DMS53 treated with DMSO at 0.1 percent for 48 hours (cell line): ENCODE data around the gene UBQLN2.
A peak's percentile ranks its signal among the peaks of the same experiment; 100 is the strongest.
"Not testable (repeated sequence)": the region's sequence is repeated elsewhere in the genome, so short reads cannot be mapped to it uniquely, and the experiment has no call there.

Source experiments
- DNase-seq: peaks from one replicate; lab custom pipeline; 2025; ENCODE audit not compliant: unreplicated experiment; lab: John Stamatoyannopoulos, UW

The UBQLN2 gene

DNA sequence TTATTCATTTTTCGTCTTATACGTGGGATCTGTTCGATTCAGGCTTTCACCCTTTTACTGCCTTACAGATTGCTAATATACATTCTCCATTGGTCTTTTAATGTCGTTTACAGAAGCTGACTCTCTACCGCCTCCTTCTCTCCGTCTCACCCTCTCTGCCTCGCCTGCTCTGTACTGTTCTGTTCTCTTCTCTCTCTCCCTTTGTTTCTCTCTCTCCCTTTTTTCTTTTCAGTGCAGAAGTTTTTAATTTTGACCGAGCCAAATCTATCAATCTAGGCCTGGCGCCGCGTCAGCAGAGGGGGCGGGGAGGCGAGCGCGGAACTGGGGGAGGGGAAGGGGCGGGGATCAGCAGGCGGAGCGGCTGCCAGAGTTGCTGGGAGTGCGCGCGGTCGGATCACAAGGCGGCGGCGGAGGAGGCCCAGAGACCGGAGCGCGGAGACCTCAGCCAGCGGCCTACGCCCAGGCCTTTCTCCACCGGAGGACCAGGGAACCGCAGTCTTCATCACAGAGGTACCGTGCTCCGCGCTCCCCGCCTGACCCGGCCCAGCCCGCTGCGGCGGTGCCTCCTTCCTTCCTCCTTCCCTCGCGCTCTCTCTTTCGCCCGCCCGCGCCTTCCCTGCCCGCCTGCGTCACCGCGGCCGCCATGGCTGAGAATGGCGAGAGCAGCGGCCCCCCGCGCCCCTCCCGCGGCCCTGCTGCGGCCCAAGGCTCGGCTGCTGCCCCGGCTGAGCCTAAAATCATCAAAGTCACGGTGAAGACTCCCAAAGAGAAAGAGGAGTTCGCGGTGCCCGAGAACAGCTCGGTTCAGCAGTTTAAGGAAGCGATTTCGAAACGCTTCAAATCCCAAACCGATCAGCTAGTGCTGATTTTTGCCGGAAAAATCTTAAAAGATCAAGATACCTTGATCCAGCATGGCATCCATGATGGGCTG lies at the start of gene UBQLN2:
Gene UBQLN2 (plus strand): TSS at position 397 of the 931 bp plus-strand sequence. CDS start 247 bp downstream, at position 644.
- DNase-seq: peak; percentile 54

DNA sequence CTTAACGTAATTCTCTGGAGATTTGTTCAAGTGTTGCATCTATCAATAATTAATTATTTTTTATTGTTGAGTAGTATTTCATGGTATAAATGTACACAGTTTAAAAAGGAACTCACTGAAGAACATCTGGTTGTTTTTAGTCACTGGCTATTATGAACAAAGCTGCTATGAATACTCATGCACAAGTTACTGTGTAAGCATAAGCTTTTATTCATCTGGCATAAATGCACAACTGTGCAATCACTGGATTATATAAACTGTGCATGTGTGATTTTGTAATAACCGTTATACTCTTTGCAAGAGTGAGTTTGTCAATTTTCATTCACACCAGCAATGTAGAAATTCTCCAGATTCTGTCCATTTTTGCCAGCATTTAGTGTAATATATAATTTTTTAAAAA lies 43.8 kb upstream of the UBQLN2 start:
- no peak for DNase-seq

GRCh38 chrX:56529482-56530007 lies 33.9 kb upstream of the UBQLN2 start:
- not testable (repeated sequence) for DNase-seq

DNA sequence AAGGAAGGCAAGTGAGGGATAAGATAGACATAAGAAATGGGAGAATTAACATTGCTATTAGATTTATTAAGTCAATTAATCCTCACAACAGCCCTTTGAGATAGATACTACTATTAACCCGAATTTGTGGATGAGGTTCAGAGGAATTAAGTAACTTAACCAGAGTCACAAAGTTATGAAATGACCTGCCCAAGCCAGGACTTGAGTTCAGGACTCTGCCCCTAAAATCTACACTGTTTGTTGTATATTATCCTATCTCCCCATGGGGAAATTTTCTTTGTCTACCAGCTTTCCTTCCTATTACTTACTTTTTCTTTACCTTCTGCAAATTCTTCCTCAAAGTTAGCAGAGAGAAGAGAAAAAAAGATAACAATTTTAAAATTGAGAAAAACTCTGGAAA lies 33.4 kb upstream of the UBQLN2 start:
- no peak for DNase-seq

DNA sequence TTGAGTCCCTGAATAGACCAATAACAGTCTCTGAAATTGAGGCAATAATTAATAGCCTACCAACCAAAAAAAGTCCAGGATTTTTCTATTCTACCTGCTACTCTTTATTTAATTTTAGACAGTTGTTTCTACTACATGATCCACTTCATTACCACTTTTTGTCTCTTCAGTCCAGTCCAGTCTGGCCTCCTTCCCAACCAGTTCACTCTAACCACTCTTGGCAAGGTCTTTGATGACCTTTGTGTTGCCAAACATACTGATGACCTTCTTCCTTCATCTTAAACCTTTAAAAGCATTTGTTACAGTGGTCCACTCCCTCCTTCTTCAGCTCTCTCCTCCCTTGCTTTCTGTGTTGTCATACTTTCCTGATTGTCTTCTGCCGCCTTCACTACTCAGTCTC lies 12.8 kb upstream of the UBQLN2 start:
- no peak for DNase-seq

DNA sequence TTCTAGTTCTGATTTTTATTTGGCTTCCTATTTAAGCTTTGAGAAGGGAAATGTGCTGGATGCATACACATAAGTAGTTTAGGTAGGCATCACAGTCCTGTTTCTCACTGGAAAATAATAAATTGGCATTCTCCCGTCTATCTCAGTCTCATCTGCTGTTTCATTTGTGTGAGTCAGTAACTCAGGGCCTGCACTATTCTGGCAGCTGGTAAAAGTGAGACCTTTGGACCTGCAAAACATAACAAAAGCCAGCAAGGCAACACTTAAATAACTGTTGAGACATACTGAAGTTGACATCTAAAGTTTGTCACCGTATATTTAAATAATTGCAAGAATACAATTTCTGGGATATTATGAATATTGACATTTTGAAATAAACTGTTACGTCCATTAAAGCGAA lies 8.6 kb upstream of the UBQLN2 start:
- DNase-seq: no peak

GRCh38 chrX:56557376-56557929 lies 6.0 kb upstream of the UBQLN2 start:
- DNase-seq: no peak

GRCh38 chrX:56564164-56564885 lies 898 bp downstream of the UBQLN2 start:
- no peak for DNase-seq

GRCh38 chrX:56564921-56565840 lies 1.8 kb downstream of the UBQLN2 start:
- no peak for DNase-seq

GRCh38 chrX:56569378-56570057 lies 6.1 kb downstream of the UBQLN2 start:
- no peak for DNase-seq

- DNase-seq: no peak
Measured at GRCh38 chrX:56572975-56573374, 9.5 kb downstream of the UBQLN2 start.

DNA sequence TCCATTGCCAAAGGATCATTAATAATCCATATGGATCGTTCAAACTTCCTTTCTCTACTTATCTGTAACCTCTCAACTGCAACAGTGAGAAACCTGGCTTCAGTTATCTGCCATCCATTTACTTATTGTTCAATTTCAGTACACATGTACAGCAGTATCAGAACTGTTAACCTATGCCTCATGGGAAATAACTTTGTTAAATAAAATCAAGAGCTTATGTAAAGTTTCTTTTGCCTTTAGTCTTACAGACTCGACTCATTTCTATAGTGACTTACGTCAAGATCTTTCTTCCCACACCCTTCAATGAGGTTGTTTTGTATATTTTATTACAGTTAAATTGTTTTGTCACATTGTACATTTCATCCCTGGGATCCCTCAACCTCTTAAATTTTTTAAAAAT lies 11.4 kb downstream of the UBQLN2 start:
- DNase-seq: no peak

GRCh38 chrX:56576721-56577120 lies 13.3 kb downstream of the UBQLN2 start:
- DNase-seq: no peak

DNA sequence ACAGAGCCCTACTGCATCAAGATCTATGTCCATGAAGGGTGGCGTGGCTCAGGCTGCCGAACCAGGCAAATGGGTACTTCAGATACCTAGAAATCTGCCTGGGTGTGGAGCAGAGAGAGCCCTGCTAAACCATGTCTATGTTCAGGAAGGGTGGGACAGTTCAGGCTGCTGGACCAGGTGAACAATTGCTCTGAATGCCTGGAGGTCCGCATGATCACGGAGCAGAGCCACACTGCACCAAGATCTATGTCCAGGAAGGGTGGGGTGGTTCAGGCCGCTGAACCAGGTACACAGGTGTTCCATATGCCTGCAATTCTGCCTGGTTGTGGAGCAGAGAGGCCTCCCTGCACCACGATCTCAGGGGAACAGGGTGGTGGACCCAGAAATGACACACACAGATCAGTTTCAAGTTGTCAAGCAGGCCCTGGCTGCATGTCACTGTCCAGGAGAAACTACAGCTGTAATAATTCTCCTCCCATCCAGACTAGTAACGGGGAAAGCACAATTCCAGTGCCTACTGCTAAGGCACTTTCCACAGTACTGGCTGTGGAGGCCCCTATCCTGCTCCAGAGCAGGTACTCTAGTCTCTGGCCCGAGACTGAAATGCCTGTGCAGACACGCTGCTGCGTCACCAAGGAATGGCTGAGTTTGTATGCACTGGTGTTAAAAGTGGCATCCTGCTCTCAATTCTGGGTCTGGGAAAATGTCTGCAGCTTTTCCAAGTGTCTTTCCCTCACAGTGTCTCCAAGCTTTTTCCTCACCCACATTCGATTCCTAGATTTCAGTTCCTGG lies 25.2 kb downstream of the UBQLN2 start:
- DNase-seq: no peak

DNA sequence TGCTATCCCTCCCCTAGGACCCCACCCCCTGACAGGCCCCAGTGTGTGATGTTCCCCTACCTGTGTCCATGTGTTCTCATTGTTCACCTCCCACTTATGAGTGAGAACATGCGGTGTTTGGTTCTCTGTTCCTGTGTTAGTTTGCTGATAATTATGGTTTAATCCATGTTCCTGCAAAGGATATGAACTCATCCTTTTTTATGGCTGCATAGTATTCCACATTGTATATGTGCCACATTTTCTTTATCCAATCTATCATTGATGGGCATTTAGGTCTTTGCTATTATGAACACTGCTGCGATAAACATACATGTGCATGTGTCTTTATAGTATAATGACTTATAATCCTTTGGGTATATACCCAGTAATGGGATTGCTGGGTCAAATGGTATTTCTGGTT lies 28.4 kb downstream of the UBQLN2 start:
- DNase-seq: not testable (repeated sequence)

DNA sequence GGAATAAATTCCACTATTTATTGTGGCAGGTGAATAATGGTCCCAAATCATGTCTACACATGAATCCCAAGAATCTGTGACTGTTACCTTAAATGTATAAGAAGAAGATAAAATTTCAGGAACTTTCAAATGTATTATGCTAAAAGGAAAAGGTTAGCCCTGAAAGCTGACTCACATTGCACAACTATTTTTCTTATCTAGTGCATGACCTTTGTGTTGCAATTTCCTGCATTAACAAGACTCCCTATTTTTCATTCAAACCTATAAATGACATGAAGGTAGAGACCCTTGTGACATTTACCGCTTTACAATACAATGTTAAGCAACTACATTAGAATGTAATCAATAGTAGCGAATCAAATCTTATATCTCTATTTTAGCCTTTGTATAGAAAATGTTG lies 36.7 kb downstream of the UBQLN2 start:
- DNase-seq: no peak

- no peak for DNase-seq
Measured at GRCh38 chrX:56600987-56601386, 37.6 kb downstream of the UBQLN2 start.

DNA sequence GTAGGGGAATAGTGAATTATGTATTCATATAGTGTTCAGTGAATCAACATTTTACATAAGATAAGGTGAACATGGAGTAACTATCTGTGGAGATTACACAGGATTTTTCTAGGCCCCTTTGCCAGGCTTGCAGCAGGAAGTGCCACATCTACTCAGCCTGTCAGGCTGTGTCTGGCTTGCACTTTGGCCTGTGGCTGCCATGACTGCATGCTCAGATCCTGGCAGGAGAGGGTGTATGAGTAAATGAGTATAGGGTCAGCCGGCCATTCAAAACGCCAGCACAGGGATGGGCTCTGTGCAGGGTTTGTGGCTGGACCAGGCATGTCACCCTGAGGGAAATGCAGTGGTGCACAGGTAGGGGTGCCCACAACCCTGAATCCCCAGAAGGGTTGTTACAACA lies 51.9 kb downstream of the UBQLN2 start:
- DNase-seq: no peak
